MM.1S (cell line): ENCODE measurements around the gene EGLN1.

ENCODE experiments used
- DNase-seq: peaks from one replicate; pipeline ENCODE4 v3.0.0-alpha.2; 2015
- H2AFZ ChIP-seq: fragments of 300-600 bp; sonication (generic); 2 replicates; pipeline ENCODE4 v1.6.0; 2016; ENCODE audit warnings: antibody characterized with exemption, low read length
- H3F3A ChIP-seq: fragments of 300-600 bp; sonication (generic); 2 replicates; pipeline ENCODE4 v1.6.1; 2016; ENCODE audit warnings: mild to moderate bottlenecking, antibody characterized with exemption, low read length, moderate library complexity, mixed read lengths; ENCODE audit not compliant: insufficient read depth
- H3K27ac ChIP-seq: fragments of 300-600 bp; sonication (generic); 2 replicates; pipeline ENCODE4 v1.5.1; 2016; ENCODE audit warnings: mild to moderate bottlenecking, low read length
- H3K27me3 ChIP-seq: fragments of 300-600 bp; sonication (generic); replicated peaks from 2 replicates; pipeline ENCODE4 v1.6.0; 2016; ENCODE audit warnings: low read length; ENCODE audit not compliant: insufficient read depth
- H3K36me3 ChIP-seq: fragments of 300-600 bp; sonication (generic); replicated peaks from 2 replicates; pipeline ENCODE4 v1.6.1; 2016; ENCODE audit warnings: mild to moderate bottlenecking, low read length, mixed read lengths; ENCODE audit not compliant: insufficient read depth
- H3K4me1 ChIP-seq: fragments of 300-600 bp; sonication (generic); 2 replicates; pipeline ENCODE4 v1.6.1; 2016; ENCODE audit warnings: low read length, mixed read lengths
- H3K4me2 ChIP-seq: fragments of 300-600 bp; sonication (generic); 2 replicates; pipeline ENCODE4 v1.6.0; 2016; ENCODE audit warnings: low read depth, low read length
- H3K4me3 ChIP-seq: fragments of 300-600 bp; sonication (generic); 2 replicates; pipeline ENCODE4 v1.5.1; 2016; ENCODE audit warnings: low read length, mixed read lengths
- H3K79me2 ChIP-seq: fragments of 300-600 bp; sonication (generic); 2 replicates; pipeline ENCODE4 v1.6.1; 2016; ENCODE audit warnings: mixed run types, low read length, mixed read lengths
- H3K9ac ChIP-seq: fragments of 300-600 bp; sonication (generic); 2 replicates; pipeline ENCODE4 v1.6.1; 2016; ENCODE audit warnings: low read length, mixed read lengths
- H3K9me2 ChIP-seq: fragments of 300-600 bp; sonication (generic); replicated peaks from 2 replicates; pipeline ENCODE4 v1.6.1; 2016; ENCODE audit warnings: mild to moderate bottlenecking, low read length, mixed read lengths; ENCODE audit not compliant: insufficient read depth
- H3K9me3 ChIP-seq: fragments of 300-600 bp; sonication (generic); replicated peaks from 2 replicates; pipeline ENCODE4 v1.6.1; 2016; ENCODE audit warnings: mild to moderate bottlenecking, low read length, mixed read lengths; ENCODE audit not compliant: insufficient read depth
- H4K20me1 ChIP-seq: fragments of 300-600 bp; sonication (generic); 2 replicates; pipeline ENCODE4 v1.6.1; 2016; ENCODE audit warnings: mild to moderate bottlenecking, low read length, moderate library complexity, mixed read lengths; ENCODE audit not compliant: insufficient read depth
- CTCF ChIP-seq: fragments of 300-600 bp; sonication (generic); IDR thresholded peaks from 2 replicates; pipeline ENCODE4 v1.5.1; 2016; ENCODE audit warnings: antibody characterized with exemption, low read length, mixed read lengths
- EZH2 ChIP-seq: fragments of 300-600 bp; sonication (generic); optimal IDR thresholded peaks from 2 replicates; pipeline ENCODE3; 2017; ENCODE audit warnings: low read depth, mild to moderate bottlenecking, antibody characterized with exemption, low read length, mixed read lengths
- EZH2phosphoT487 ChIP-seq: fragments of 300-600 bp; sonication (generic); IDR thresholded peaks from 2 replicates; pipeline ENCODE4 v1.6.1; 2018; ENCODE audit warnings: antibody characterized with exemption, low read length

The EGLN1 gene

GRCh38 chr1:231376875-231377549, 45.1 kb downstream of the EGLN1 start:
- Histone ChIP-seq H3K27me3 (no peaks in the 10 kb centered on the region), H3K4me2 (no peak overlapping the region), H3K9me3 (no peaks in the 10 kb centered on the region), H3F3A (no peaks in the 10 kb centered on the region), H4K20me1 (no peaks in the 10 kb centered on the region), H2AFZ (no peak overlapping the region), H3K9me2 (no peaks in the 10 kb centered on the region), H3K4me1 (peaks cover 20% of the 10 kb centered on the region), H3K4me3 (no peak overlapping the region), H3K79me2 (peaks cover 64% of the 10 kb centered on the region), H3K36me3 (no peaks in the 10 kb centered on the region), H3K9ac (no peak overlapping the region), H3K27ac (no peak overlapping the region)
- TF ChIP-seq EZH2 (no peak), EZH2phosphoT487 (no peak), CTCF (no peak)
- DNase-seq, result no peak

GRCh38 chr1:231376101-231376500, 46.0 kb downstream of the EGLN1 start:
- Histone ChIP-seq H3K9me3 (no peaks in the 10 kb centered on the region), H3K27me3 (no peaks in the 10 kb centered on the region), H3F3A (no peaks in the 10 kb centered on the region), H3K4me2 (no peak overlapping the region), H3K79me2 (peaks cover 55% of the 10 kb centered on the region), H3K27ac (no peak overlapping the region), H4K20me1 (no peaks in the 10 kb centered on the region), H3K4me3 (no peak overlapping the region), H3K36me3 (no peaks in the 10 kb centered on the region), H2AFZ (no peak overlapping the region), H3K4me1 (peaks cover 20% of the 10 kb centered on the region), H3K9me2 (no peaks in the 10 kb centered on the region), H3K9ac (no peak overlapping the region)
- no peak for DNase-seq
- TF ChIP-seq CTCF, result no peak
- no peak for TF ChIP-seq EZH2
- TF ChIP-seq EZH2phosphoT487, result no peak

DNA sequence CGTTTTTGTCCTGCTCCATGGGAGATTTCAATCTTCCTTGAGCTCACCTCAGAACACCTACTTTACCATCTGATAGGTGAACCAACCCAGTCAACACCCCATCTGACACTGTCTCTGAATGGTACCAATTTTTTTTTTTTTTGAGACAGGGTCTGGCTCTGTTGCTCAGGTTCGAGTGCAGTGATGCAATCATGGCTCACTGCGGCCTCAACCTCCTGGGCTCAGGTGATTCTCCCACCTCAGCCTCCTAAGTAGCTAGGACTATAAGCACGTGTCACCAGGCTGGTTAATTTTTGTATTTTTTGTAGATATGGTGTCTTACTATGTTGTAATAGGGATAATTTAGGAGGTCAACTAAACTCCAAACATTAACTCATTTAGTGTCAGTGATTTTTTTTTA, 47.7 kb downstream of the EGLN1 start:
- no peaks in the 10 kb centered on the region for H4K20me1 ChIP-seq
- H3K79me2 ChIP-seq, result peaks cover 42% of the 10 kb centered on the region
- H2AFZ ChIP-seq, result no peak overlapping the region
- H3F3A ChIP-seq, result no peaks in the 10 kb centered on the region
- DNase-seq, result no peak
- H3K27me3 ChIP-seq, result no peaks in the 10 kb centered on the region
- no peak overlapping the region for H3K9ac ChIP-seq
- H3K4me2 ChIP-seq, result no peak overlapping the region
- no peaks in the 10 kb centered on the region for H3K9me3 ChIP-seq
- H3K27ac ChIP-seq, result no peak overlapping the region
- no peaks in the 10 kb centered on the region for H3K36me3 ChIP-seq
- TF ChIP-seq EZH2phosphoT487 (no peak), EZH2 (no peak), CTCF (no peak)
- H3K9me2 ChIP-seq, result no peaks in the 10 kb centered on the region
- no peak overlapping the region for H3K4me3 ChIP-seq
- H3K4me1 ChIP-seq, result peaks cover 14% of the 10 kb centered on the region
